COR-L47 (cell line): ENCODE results near the gene EGFL7.

Experiments used
- DNase-seq: peaks from one replicate; lab custom pipeline; 2025; lab: John Stamatoyannopoulos, UW

The EGFL7 gene

DNA sequence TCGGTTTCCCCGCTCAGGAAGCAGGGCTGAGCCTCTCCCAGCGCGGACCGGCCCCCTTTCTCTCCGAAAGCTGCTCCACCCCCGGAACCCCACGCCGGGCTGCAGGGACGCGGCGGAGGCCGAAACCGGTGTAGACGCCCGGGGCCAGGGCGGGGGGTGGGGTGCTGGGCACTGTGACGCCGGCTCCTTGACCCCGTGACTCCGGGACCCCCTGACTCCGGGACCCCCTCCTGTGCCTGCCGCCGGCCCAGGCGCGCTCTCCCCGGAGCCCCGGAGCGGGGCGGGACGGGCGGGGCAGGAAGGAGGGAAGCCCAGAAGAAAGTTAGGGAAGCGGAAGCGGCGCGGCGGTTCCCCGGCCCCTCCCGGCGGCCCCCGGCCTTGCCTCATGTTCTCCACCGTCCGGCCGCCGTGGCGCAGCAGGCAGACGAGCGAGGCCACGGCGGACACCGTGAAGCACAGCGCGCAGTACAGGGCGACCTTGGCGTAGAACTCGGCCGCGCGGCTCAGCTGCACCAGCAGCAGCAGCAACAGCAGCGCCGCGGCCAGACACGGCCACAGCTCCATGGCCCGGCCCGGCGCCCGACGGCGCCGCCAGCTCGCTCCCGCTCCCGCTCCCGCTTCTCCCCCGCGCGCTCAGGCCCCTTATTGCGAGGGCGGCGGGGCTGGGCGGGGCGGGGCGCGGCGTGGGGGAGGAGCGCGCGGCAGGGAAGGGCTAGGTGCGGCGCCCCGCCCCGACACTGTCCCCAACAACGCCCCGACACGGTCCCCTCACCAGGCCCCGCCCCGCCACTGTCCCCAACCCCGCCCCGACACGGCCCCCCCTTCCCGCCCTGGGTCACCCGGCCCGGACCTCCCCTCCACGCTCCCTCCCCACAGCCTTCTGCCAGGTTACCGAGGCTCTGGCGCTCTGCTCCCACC lies 24.3 kb downstream of the EGFL7 start, which contains the start of gene AGPAT2:
AGPAT2 (minus strand) TSS at position 664 of the 918 bp plus-strand sequence; CDS start at position 564, 100 bp downstream.
- DNase-seq = peak; percentile 56

DNA sequence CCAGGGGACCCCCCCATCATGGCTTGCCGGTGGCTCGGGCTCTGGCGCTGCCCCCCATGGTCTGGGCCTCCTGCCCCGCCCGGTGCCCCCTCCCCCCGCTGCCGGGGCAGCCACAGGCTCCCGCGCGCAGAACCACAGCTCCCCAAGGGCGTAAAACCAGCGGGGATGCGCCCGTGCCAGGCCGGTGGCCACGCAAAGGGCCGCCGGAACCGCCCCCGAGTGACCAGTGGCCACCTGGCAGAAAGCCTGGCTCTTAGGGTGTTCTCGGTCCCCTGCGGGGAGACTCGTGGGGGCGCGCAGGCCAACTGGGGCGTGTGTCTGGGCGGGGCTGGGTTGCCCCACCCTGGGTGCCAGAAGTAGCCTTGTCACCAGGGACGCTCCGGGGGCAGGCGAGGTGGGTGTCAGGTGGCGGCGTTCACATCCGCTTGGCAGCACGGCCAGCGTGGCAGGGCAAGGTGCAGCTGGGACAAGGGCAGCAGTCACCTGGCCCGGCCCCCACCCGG lies 25.1 kb downstream of the EGFL7 start:
- no peak for DNase-seq

DNA sequence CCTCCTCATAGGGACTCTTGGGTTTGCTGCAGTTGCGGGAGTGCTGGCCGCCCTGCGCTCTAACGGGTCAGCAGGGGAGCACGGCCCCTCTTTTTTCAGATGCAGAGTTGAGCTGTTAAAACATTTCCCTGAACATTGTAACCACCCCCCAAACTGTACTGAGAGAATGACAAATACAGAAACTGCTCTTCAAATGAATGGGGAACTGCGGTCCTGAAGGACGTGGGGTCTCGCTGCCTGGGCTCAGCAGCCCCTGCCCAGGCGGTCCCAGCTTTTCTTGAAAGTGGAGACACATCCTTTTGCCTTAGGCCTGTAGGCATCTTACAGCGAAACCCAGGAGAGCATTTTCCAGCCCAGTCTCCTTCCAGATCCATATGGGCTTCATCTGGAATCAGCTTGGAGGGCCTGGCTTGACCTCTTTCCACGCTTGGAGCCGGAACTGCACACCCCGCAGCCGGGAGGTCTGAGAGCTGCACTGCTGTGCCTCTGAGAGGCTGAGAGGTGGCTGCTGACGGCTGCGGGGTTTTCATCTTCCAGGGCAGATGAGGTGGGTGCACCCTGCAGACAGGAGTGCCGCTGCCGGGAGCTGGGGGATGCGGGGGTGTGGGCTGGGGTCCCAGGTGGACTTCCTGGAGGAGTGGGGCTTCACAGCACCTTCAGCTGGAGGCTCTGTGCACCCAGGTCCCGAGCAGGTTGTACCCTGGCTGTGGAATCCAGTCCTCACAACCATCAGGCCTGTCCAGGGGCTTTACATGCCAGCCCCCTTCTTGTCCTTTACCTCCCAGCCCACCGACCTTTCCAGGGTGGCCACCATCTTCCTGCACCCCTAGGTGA lies 25.8 kb downstream of the EGFL7 start:
- DNase-seq = no peak

DNA sequence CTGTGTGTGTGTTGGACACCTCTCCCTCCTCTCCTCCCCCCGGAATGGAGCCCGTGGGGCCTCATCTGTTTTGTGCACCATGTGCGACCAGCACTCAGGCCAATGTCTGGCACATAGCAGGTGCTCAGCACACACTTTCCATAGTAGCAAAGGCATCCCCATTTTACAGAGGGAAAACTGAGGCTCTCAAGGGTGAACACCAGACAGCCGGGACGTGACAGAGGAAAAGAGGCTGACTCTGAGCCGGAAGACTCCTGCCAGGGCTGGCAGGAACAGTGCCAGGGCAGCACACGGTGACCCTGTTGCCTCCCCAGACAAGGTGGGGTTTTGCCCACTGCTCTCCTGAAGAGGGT lies 26.4 kb downstream of the EGFL7 start:
- no peak for DNase-seq

DNA sequence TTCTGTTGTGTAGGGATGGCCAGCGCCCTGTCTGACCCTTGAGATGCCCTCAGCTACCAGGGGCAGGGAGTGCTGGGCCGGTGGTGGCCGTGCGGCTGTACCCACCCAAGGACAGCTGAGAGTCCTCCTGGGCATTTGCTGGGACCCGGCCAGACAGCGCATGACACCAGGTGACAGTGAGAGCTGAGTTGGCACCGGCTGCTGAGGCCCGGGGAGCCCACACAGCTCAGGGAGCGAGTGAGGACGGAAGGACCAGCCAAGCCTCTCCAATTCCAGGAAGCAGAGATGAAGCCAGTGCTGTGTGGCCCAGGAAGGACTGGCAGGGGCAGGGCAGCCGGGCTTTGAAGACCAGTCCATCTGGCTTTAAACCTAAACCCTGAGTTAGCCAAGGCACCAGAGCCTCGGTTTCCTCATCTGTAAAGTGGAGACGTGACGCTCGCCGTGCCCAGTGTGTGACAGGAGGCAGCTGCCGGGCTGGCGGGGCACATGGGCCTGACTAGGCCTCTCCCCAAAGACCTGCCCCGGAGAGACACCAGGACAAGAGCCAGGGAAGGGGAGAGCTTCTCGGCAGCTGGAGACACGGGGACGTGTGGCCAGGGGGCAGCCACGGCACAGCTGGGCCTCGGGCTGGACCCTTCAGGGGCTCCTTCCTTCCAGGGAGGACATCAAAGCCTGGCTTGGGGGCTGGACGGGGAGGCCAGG lies 27.5 kb downstream of the EGFL7 start:
- DNase-seq = no peak

DNA sequence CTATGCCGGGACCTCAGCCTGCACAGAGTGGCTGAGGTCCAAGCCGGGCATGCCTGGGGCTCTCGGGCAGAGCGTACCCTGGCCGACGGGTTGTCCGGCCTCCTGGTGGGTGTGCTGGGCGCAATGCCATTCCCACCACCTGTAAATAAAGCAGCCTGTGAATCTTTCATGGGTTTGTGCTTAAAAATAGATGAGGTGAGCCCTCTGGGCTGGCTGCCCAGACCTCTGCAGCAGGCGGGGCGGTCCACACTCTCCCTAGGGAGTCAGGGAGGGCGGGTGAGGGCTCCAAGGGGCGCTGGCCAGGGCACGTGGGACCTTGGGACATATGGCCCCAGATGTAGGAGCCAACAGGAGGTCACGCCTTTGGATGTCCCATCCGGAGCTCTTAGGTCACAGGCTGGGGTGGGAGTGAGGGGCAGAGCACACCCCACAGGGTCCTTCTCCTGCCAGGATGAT lies 28.1 kb downstream of the EGFL7 start:
- DNase-seq = no peak

DNA sequence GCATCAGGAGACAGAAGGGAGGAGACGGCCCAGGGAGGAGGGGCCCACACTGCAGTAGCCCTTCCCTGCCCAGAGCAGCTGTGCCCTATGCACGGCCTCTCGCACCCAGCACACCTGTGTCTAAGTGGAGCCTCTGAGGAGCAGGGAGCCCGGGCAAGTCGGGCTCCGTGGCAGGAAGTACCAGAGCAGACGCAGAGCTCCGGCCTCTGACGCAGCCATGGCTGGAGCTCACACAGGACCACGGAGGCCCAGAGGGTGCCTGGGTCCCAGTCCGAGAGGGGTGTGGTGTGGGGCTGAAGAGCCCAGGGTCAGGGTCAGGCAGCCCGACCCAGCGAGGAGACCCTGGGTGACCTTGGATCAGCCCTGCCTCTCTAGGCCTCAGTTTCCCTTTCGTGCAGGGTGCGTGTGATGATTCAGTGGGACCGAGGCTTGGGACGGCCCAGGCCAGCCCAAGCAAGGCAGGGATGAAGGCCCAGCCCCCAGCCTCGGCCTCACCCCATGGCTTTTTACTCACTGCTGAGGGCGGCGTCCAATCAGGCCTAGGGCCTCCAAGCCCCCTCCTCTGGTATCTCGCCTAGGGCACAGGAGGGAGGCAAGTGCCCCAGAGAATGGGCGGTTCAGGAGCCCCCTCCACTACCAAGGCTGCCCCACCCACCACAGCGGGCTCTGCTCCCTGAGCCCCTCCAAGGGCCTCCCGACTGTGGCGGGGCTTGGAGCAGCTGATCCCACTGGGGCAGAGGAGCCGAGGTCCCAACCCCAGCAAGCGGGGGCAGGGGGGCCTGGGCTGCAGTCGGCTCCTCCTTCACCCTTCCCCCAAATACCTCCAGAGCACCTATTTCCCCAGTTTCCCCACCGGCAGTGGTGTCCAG lies 28.8 kb downstream of the EGFL7 start:
- no peak for DNase-seq

DNA sequence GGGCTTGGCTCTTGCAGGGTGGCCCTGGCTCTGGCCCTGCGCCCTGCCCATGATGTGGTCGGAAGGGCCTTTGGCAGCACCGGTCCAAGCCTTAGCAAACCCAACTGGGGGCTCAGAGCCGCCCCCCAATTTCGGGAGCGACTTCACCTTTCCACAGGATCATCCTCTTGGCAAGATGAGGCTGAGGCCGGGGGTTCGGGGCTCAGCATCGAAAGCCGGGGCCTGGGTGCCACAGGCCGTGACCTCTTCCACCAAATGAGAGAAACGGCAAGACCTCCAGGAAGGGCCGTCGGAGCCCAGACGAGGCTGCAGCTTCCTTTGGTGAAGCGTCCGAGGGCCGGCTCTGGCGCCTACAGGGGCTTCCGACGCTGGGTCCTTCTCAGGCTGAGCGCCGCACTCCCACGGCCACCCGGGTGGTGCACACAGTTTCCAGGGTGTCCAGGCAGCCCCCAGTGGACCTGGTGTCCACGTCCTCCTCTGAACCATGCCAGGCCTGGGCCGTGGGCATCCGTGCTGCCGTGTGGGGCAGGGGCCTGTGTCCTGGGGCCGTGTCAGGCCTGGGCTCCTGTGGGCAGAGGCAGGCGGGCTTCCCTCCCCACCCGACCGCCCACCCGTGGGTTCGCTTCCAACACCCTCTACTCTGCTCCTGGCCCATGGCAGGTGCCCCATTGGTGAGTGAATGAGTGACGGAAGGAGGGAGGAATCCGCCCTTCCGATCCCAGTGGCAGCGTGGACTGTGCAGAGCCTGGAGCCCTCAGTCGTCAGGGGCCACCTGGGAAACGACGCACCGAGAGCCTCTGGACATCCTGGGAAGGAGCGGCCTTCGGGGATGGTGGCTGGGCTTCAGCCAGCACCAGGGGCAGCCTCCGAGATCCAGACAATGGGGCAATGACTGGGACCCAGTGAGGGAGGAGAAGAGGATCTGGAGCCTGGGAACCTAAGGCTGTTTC lies 29.7 kb downstream of the EGFL7 start:
- DNase-seq = no peak

DNA sequence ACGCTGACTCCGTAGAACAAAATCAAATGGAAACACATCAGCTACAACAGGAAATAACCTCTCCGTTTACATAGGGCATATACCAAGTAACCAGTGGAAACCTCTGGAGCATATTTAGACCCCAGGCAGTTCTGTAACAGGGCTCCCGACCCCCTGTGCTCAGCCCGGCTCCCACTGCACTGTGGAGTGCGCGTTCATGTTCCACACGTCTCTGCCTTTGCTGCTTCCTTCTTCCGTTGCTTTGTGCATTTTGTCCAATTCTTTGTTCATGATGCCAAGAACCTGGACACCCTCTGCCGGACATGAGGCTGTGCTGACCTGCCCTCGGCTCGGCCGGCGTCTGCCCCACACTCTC lies 30.4 kb downstream of the EGFL7 start:
- no peak for DNase-seq

DNA sequence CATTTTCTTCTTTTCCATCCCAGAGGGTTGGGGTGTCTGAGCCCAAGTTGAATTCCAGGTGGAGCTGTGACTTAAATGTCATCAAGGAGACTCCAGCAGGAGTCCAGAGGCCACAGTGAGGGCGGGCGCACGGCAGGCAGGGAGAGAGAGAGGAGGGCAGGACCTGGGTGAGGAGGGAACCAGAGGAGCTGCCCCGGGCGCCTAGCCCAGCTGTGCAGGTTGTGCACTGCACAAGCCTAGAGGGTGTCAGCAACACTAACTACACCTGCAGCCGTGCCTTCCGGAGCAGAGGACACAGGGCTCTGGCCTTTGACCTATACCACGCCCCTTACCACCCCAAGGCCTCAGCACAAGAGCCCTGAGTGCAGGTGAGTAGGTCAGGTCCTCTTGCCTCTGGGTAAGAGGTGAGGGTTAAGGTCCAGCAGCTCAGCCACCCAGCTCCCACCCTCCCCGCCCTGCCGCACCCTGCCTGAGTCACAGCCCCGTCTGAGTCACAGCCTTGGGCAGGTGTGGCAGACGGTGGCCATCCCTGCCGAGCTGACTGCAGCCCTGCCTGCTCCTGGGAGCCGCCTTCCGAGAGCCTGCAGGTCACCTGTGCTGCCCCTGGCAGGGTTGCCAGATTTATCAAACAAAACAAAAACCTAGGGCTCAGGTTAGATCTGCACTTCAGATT lies 30.9 kb downstream of the EGFL7 start:
- no peak for DNase-seq

DNA sequence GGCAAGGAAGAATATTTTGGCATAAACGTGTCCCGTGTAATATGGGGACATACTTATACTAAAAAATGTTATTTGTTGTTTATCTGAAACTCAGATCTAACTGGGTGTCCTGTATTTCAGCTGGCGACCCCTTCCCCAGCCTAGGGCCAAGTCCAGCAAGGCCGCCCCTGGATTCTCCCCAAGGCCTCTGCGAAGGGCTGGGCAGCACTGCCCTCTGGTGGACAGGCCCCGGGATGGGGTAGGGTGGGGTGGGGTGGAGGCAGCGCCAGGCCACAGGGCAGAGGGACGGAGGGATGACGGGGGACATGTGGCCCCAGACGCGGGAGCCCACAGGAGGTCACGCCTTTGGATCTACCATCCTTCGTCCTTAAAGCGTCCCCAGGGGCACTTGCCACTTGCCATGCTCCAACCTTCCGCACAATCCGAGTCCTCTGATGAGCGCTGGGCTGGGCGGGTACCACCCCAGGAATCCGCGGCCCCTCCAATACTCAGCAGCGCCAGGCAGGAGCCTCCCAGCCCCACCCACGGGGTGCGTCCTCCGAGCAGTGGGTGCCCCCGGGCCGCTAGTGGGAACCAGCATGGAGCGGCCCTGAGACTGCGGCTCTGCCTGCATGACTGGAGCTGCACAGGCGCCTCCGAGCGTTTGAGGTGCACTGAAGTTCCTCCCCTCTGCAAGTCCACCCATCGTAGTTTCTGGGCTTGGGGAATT lies 31.6 kb downstream of the EGFL7 start:
- DNase-seq = peak; percentile 32

DNA sequence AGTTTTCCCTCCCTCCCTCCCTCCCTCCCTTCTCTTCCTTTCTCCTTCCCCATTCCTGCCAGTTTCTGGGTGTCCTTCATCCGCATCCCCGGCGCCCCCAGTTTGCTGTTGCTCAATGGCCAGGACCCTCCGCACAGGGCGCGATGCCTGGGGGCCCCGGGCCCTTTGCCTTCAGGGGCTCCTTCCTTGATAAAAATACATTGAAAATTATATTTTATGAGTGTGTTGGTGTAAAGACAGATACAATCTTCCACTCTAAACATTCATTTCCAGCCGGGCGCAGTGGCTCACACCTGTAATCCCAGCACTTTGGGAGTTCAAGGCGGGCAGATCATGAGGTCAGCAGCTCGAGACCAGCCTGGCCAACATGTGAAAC lies 32.1 kb downstream of the EGFL7 start:
- DNase-seq = no peak

DNA sequence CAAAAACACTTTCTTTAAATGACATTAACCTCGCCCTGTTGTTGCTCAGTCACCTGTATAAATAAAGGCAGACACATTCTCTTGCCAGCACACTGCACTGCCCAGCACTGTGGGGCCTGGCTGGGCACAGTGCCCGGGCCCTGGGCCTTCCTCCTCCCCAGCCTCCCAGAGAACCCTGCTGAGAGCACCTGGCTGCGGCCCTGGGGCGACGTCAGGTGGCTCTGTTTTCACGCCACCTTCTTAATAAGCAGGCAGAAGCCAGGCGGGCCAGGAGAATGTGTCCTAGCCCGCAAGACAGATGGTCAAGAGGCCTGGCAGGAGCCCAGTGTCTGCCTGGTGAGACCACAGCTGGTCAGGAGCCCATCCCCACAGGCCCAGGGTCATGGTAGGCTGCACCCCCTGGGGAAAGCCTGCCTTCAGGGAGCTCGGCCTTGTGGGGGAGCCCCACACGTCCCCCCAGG lies 32.7 kb downstream of the EGFL7 start:
- peak; percentile 97 for DNase-seq

DNA sequence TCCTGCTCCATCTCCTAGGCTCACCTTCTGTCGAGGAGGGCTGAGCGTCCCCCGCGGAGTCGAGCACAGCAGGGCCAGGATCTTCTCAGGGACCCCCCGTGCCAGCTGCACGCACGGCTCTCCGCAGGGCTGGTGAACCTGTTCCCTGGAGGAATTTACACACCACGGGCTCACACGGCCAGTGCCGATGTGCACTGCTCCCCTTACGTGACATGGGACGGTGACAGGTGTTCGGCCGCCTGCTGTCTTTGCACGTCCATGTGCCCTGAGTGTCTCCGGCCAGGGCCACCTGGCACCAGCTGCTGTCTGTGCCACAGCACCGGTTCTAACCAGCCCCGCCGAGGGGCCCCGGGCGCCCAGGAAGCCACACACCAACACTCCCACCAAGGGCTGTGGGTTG lies 33.2 kb downstream of the EGFL7 start:
- peak; percentile 71 for DNase-seq

DNA sequence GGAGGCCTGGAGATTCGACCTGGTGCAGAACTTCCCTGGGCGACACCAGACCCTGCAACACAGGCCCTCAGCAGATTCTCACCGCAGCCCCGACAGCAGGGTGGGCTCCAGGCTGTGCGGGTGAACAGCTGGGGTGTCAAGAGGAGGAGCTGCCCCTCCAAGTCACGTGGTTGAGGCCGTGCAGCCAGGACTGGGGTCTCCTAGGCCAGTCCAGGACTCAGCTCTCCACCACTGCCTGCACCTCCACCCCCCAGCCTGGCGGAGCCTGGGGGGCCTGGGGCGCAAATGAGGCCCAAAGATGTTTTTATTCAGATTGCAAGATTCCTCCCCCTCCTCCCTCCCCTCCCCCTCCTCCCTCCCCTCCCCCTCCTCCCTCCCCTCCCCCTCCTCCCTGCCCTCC lies 33.8 kb downstream of the EGFL7 start:
- no peak for DNase-seq

DNA sequence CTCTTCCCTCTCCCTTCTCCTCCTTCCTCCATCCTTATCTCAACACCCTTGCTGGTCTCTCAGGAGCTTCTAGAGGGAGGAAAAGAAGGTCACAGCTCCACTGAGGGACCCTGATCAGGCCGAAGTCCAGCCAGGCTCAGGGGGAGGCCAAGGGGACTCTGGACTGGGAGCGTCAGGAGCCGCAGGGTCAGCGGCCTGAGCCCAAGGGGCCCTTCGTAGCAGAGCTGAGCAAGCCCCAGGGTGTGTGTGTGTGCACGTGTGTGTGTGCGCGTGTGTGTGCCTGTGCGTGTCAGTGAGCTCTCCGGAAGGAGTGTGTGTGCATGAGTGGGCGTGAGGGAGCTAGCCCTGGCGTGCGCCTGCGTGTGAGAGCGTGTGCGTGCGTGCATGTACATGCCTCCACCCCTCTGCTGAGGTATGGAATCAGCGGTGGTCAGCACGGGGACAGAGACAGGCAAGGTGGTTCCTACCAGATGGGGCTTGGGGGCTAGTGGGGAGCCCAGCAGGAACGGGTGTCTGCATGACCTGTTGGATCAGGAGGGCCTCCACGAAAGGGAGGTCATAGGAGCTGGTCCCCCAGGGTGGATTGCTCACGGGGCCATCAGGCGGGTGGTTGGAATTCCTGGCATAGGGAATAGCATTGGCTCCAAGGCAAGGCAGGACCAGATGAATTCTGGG lies 34.6 kb downstream of the EGFL7 start:
- no peak for DNase-seq

DNA sequence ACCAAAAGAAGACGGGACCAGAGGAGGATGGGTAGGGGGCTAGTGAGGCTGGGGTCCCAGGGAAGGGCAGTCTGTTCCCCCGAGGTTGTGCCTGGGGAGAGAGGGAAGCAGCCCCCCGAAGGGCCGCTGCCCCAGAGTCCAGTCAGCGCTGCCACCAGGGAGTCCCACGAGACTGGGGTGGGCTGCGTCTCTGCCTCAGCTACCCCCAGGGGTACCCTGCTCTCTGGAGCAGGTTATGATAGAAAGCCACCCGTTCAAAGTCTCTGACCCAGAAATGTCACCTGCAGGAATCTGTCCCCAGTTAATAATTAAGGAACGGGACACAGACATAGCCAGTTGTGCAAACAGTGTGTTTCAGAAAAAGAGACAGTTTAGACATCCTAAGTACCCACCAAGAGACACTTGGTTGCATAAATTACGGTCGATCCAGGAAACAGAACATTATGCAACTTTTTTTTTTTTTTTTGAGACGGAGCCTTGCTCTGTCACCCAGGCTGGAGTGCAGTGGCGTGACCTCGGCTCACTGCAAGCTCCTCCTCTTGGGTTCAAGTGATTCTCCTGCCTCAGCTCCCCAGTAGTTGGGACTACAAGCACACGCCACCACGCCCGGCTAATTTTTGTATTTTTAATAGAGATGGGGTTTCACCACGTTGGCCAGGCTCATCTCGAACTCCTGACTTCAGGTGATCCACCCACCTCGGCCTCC lies 35.3 kb downstream of the EGFL7 start:
- DNase-seq = no peak
